Measurements from ENCODE around the gene CCT5.
"Not testable (repeated sequence)": the region's sequence is repeated elsewhere in the genome, so short reads cannot be mapped to it uniquely, and the experiment has no call there.

CCT5 gene

GRCh38 chr5:10303201-10303600 is 53.1 kb downstream of the CCT5 start:
- no peak for DNase-seq

GRCh38 chr5:10303699-10304170 is 53.7 kb downstream of the CCT5 start:
- DNase-seq = no peak

GRCh38 chr5:10304932-10305331 is 54.9 kb downstream of the CCT5 start:
- DNase-seq = no peak

GRCh38 chr5:10306114-10306513 is 56.0 kb downstream of the CCT5 start:
- DNase-seq = no peak

GRCh38 chr5:10306806-10307205 is 56.7 kb downstream of the CCT5 start:
- DNase-seq = no peak

- DNase-seq = peak; percentile 56
Measured at GRCh38 chr5:10307206-10308148, 57.4 kb downstream of the CCT5 start, which contains the start of gene CMBL. Gene CMBL, minus strand, starts transcription at chr5:10307902. Its CDS starts 17,140 bp downstream, at chr5:10290762.

GRCh38 chr5:10308844-10309243 is 58.8 kb downstream of the CCT5 start:
- DNase-seq = no peak

GRCh38 chr5:10310066-10310779 is 60.1 kb downstream of the CCT5 start:
- DNase-seq = no peak

GRCh38 chr5:10310835-10311570 is 60.9 kb downstream of the CCT5 start:
- not testable (repeated sequence) for DNase-seq

- no peak for DNase-seq
Measured at GRCh38 chr5:10311595-10312425, 61.7 kb downstream of the CCT5 start.

- DNase-seq = no peak
Measured at GRCh38 chr5:10315201-10315600, 65.1 kb downstream of the CCT5 start.
